Effector memory CD4-positive, alpha-beta T cell (primary cell): ENCODE measurements around the gene SERINC3.
"Not testable (repeated sequence)": the region's sequence is repeated elsewhere in the genome, so short reads cannot be mapped to it uniquely, and the experiment has no call there.

ENCODE experiments used
- DNase-seq, 3 donors: peaks; one replicate each; pipeline ENCODE4 v3.0.0-alpha.2; 2020
- H3K27ac ChIP-seq: 2 replicates; pipeline ENCODE4 v1.7.0; 2013; ENCODE audit warnings: mild to moderate bottlenecking, low read length, moderate library complexity; ENCODE audit not compliant: insufficient read depth, poor library complexity, severe bottlenecking
- H3K27me3 ChIP-seq: replicated peaks from 2 replicates; pipeline ENCODE4 v1.7.0; 2013; ENCODE audit warnings: mild to moderate bottlenecking, low read length; ENCODE audit not compliant: insufficient read depth, control insufficient read depth, poor library complexity, severe bottlenecking
- H3K36me3 ChIP-seq: 2 replicates; pipeline ENCODE4 v1.7.0; 2013; ENCODE audit warnings: mild to moderate bottlenecking, low read length, moderate library complexity; ENCODE audit not compliant: control insufficient read depth, insufficient read depth
- H3K4me1 ChIP-seq: 2 replicates; pipeline ENCODE4 v1.7.0; 2013; ENCODE audit warnings: low read length, mild to moderate bottlenecking; ENCODE audit not compliant: control insufficient read depth, insufficient read depth, poor library complexity, severe bottlenecking
- H3K4me3 ChIP-seq: 2 replicates; pipeline ENCODE4 v1.7.0; 2013; ENCODE audit warnings: low read length, low read depth, mild to moderate bottlenecking; ENCODE audit not compliant: insufficient read depth, poor library complexity, severe bottlenecking
- H3K9me3 ChIP-seq: 2 replicates; pipeline ENCODE4 v1.7.0; 2013; ENCODE audit warnings: mild to moderate bottlenecking, low read length, moderate library complexity; ENCODE audit not compliant: control insufficient read depth

The SERINC3 gene

DNA sequence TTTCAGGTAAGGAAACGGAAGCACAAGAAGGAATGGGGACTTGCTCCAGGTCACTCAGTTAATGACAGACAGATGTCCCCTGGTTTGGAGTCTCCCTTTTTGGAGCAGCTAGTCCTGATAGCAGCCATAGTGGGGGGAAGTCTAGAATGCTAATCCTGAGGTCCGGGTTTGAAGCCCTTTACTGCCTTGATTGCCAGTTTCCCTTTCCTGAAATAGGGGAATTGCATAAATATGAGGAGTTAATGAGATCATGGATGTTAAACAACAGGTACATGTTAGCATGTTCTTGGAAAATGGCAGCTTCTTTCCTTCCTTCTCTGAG is 46.5 kb downstream of the SERINC3 start:
- Histone ChIP-seq H3K36me3 (peaks cover 6% of the 10 kb centered on the region), H3K9me3 (no peaks in the 10 kb centered on the region), H3K27ac (peak overlapping the region; percentile 97), H3K4me3 (peak overlapping the region; percentile 92), H3K4me1 (peaks cover 13% of the 10 kb centered on the region), H3K27me3 (no peaks in the 10 kb centered on the region)
- no peak for DNase-seq

GRCh38 chr20:44472283-44472682 is 49.6 kb downstream of the SERINC3 start:
- H3K9me3 ChIP-seq, H3K36me3 ChIP-seq: not testable (repeated sequence)

DNA sequence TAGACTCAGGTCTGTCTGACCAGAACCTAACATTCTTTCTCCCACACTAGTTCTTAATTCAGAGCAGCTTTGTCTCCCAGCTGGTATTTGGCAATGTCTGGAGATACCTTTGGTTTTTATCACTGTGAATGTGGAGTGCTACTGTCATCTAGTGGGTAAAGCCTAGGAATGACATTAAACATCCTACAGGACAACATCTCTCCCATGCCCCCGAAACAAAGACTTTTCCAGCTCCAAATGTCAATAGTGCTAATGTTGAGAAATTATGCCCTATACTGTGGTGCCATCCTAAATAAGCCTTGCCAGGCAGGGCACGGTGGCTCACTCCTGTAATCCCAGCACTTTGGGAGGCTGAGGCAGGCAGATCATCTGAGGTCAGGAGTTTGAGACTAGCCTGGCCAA is 50.4 kb downstream of the SERINC3 start:
- no peak for DNase-seq
- Histone ChIP-seq H3K4me3 (no peak overlapping the region), H3K27me3 (no peaks in the 10 kb centered on the region), H3K4me1 (peaks cover 11% of the 10 kb centered on the region), H3K9me3 (no peaks in the 10 kb centered on the region), H3K27ac (no peak overlapping the region), H3K36me3 (no peaks in the 10 kb centered on the region)

More at GRCh38 chr20:44472283-44472682, 49.6 kb downstream of the SERINC3 start:
- not testable (repeated sequence) for H3K4me3 ChIP-seq, DNase-seq, H3K27ac ChIP-seq, H3K27me3 ChIP-seq
- H3K4me1 ChIP-seq: peaks cover 13% of the 10 kb centered on the region

GRCh38 chr20:44470327-44470726 is 51.5 kb downstream of the SERINC3 start:
- DNase-seq: no peak
- no peaks in the 10 kb centered on the region for H3K9me3 ChIP-seq
- H3K4me3 ChIP-seq: no peak overlapping the region
- H3K36me3 ChIP-seq: no peaks in the 10 kb centered on the region
- no peak overlapping the region for H3K27ac ChIP-seq
- H3K4me1 ChIP-seq: peaks cover 4% of the 10 kb centered on the region
- H3K27me3 ChIP-seq: no peaks in the 10 kb centered on the region

DNA sequence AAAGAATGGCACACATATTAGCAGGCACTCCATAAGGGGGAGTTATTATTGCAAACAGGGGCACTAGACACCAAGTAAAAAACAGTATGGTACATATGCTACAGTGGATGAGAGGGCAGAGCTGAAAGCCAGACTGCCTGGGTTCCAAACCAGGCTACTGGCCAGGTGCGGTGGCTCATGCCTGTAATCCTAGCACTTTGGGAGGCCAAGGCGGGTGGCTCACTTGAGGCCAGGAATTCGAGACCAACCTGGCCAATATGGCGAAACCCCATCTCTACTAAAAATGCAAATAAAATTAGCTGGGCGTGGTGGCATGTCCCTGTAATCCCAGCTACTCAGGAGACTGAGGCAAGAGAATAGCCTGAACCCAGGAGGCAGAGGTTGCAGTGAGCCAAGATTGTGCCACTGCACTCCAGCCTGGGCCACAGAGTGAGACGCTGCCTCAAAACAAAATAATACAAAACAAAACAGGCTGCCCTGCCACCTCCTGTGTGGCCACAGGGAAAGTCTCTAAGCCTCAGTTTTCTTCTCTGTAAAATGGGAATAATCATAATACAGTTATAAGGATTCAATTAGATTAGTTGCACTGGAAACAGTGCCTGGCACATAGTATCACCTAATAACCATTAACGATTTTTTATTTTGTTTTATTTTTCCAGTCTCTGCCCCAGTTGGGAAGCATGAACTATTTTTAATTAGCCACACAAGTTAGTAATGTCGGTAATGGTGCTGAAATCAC is 53.7 kb downstream of the SERINC3 start:
- no peaks in the 10 kb centered on the region for H3K9me3 ChIP-seq
- H3K4me1 ChIP-seq: no peaks in the 10 kb centered on the region
- no peak overlapping the region for H3K4me3 ChIP-seq

GRCh38 chr20:44467289-44467883 is 54.5 kb downstream of the SERINC3 start:
- DNase-seq: no peak
- Histone ChIP-seq H3K27ac (no peak overlapping the region), H3K4me3 (no peak overlapping the region), H3K36me3 (no peaks in the 10 kb centered on the region), H3K4me1 (no peaks in the 10 kb centered on the region), H3K9me3 (no peaks in the 10 kb centered on the region), H3K27me3 (no peaks in the 10 kb centered on the region)

More for the DNA sequence above, 53.7 kb downstream of the SERINC3 start:
- Histone ChIP-seq H3K27me3 (no peaks in the 10 kb centered on the region), H3K27ac (no peak overlapping the region), H3K36me3 (no peaks in the 10 kb centered on the region)
- DNase-seq: no peak

DNA sequence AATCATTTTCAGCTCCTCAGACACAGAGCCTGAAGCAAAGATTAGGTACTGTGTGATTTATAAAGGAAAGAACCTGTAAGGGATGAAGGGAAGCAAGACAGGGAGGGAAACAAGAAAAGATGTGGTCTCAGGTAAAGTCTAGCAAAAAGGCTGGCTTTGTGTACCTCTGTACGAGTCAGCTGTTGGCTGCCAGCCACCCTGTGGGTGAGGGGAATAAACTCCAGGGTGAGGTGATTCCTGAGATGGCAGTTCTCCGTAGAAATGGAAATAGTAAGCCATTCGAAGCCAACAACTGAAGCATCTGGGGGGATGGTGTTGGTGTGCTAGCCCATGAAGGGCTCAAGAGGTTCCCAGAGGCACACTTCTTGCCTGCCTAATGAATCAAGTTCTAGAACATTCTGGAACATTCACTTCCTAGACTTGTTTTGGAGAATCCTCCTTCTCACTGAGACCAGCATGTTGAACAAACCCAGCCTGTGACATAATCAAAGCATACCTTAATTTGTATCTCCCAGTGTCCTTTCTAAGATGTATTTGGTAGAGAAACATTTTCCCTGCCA is 56.8 kb downstream of the SERINC3 start:
- Histone ChIP-seq H3K4me3 (no peak overlapping the region), H3K9me3 (no peaks in the 10 kb centered on the region), H3K27ac (no peak overlapping the region), H3K36me3 (no peaks in the 10 kb centered on the region), H3K4me1 (no peaks in the 10 kb centered on the region), H3K27me3 (no peaks in the 10 kb centered on the region)
- DNase-seq: no peak

DNA sequence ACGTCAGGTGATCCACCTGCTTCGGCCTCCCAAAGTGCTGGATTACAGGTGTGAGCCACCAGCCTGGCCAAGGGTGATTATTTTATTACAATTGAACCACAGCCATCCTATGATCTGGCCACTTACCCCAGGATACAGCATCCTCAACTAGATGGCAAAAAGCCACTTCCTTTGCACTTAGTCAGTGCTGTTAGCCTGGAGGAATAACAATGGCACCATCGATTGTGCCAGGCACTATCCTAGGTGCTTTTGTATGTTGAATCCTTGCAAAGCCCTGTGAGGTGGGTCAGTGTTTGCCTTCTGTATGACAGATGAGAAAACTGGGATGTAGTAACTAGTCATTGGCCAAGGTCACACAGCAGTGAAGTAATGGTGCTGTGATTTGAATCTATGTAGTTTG is 57.4 kb downstream of the SERINC3 start:
- no peak for DNase-seq
- Histone ChIP-seq H3K4me3 (no peak overlapping the region), H3K27ac (no peak overlapping the region), H3K9me3 (no peaks in the 10 kb centered on the region), H3K36me3 (no peaks in the 10 kb centered on the region), H3K27me3 (no peaks in the 10 kb centered on the region), H3K4me1 (no peaks in the 10 kb centered on the region)

- Histone ChIP-seq H3K27me3 (no peaks in the 10 kb centered on the region), H3K4me3 (no peak overlapping the region), H3K9me3 (no peaks in the 10 kb centered on the region), H3K4me1 (no peaks in the 10 kb centered on the region), H3K27ac (no peak overlapping the region), H3K36me3 (no peaks in the 10 kb centered on the region)
- no peak for DNase-seq
Observed at GRCh38 chr20:44463466-44463865, 58.4 kb downstream of the SERINC3 start.

DNA sequence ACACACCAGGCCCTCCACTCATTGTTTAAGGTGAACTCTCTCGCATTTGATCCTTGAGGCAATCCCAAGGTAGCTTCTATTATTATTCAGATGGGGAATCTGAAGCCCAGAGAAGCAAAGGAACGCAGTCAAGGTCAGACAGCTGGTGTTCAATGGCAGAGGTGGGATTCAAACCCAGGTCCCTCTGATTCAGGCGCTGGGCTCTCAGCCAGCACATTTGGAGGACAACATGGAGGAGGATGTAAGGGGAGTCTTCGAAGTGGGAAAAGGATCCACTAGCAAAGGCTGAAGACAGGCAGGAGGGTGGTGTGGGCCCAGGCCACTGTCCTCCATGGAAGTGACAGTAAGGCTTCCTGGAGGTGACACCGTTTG is 60.1 kb downstream of the SERINC3 start:
- H3K36me3 ChIP-seq: no peaks in the 10 kb centered on the region
- no peaks in the 10 kb centered on the region for H3K9me3 ChIP-seq
- no peaks in the 10 kb centered on the region for H3K27me3 ChIP-seq
- no peaks in the 10 kb centered on the region for H3K4me1 ChIP-seq
- no peak overlapping the region for H3K4me3 ChIP-seq
- no peak for DNase-seq
- H3K27ac ChIP-seq: no peak overlapping the region
